Upper lobe of left lung (tissue), 4 donors: Measurements from ENCODE around the gene MYOZ2.

Experiments
- EP300 ChIP-seq, 4 donors: sonication (generic); formaldehyde crosslinking; IDR thresholded peaks; one replicate each; pipeline ENCODE4 v1.5.1; 2017; ENCODE audit warnings: antibody characterized with exemption in 4 of 4, control low read depth in 2 of 4
- POLR2A ChIP-seq, 4 donors: fragments of 450-650 bp; IDR thresholded peaks; one replicate each; pipeline ENCODE4 v1.5.1; 2016 to 2017; ENCODE audit warnings: antibody characterized with exemption in 4 of 4, mild to moderate bottlenecking in 2 of 4
- POLR2AphosphoS5 ChIP-seq, 2 donors: sonication (generic); formaldehyde crosslinking; IDR thresholded peaks; one replicate each; pipeline ENCODE4 v1.5.1; 2017; ENCODE audit warnings: antibody characterized with exemption in 2 of 2
- TF ChIP-seq, protein P1 (sequence below), 6 experiments: fragments of 450-650 bp in 4 of 6; fragments of 200-600 bp in 2 of 6; sonication (generic) in 2 of 6; IDR thresholded peaks; one replicate each; pipeline ENCODE4 v1.5.1; 2016 to 2019; ENCODE audit warnings: antibody characterized with exemption in 6 of 6

GRCh38 chr4:119111296-119111695, 24.3 kb upstream of the MYOZ2 start:
- TF ChIP-seq, protein P1, sequence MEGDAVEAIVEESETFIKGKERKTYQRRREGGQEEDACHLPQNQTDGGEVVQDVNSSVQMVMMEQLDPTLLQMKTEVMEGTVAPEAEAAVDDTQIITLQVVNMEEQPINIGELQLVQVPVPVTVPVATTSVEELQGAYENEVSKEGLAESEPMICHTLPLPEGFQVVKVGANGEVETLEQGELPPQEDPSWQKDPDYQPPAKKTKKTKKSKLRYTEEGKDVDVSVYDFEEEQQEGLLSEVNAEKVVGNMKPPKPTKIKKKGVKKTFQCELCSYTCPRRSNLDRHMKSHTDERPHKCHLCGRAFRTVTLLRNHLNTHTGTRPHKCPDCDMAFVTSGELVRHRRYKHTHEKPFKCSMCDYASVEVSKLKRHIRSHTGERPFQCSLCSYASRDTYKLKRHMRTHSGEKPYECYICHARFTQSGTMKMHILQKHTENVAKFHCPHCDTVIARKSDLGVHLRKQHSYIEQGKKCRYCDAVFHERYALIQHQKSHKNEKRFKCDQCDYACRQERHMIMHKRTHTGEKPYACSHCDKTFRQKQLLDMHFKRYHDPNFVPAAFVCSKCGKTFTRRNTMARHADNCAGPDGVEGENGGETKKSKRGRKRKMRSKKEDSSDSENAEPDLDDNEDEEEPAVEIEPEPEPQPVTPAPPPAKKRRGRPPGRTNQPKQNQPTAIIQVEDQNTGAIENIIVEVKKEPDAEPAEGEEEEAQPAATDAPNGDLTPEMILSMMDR (IDR thresholded peaks at IDR 0.05): no peak
- TF ChIP-seq POLR2A (IDR thresholded peaks at IDR 0.05): no peak
- no peak for TF ChIP-seq EP300 (IDR thresholded peaks at IDR 0.05)
- TF ChIP-seq POLR2AphosphoS5 (IDR thresholded peaks at IDR 0.05): no peak
